Measurements from ENCODE around the gene SLC35F6.
A peak's percentile ranks its signal among the peaks of the same experiment; 100 is the strongest.

SLC35F6 gene

GRCh38 chr2:26764078-26764887 is at the start of gene SLC35F6:
TSS of gene SLC35F6 (plus strand) at chr2:26764284. CDS start at chr2:26764350, 66 bp downstream.
- H3K4me3 ChIP-seq (ENCODE audit: low read length), result peak within 1 kb of the TSS; percentile 95
- no peak for TF ChIP-seq CTCF (IDR thresholded peaks at IDR 0.05; ENCODE audit: insufficient read depth, low read depth, low read length, missing control alignments)

GRCh38 chr2:26715528-26716270 is 48.4 kb upstream of the SLC35F6 start:
- DNase-seq (ENCODE audit: low read depth), result no peak
- TF ChIP-seq CTCF (IDR thresholded peaks at IDR 0.05; ENCODE audit: insufficient read depth, low read depth, low read length, missing control alignments), result no peak
- no peak overlapping the region for H3K4me3 ChIP-seq (ENCODE audit: low read length)

More at GRCh38 chr2:26764078-26764887, at the start of gene SLC35F6:
- DNase-seq (ENCODE audit: low read depth), result peak; percentile 78

- TF ChIP-seq CTCF (IDR thresholded peaks at IDR 0.05; ENCODE audit: insufficient read depth, low read depth, low read length, missing control alignments), result no peak
- no peak for DNase-seq (ENCODE audit: low read depth)
- H3K4me3 ChIP-seq (ENCODE audit: low read length), result no peak overlapping the region
Observed at GRCh38 chr2:26716340-26716739, 47.7 kb upstream of the SLC35F6 start.

GRCh38 chr2:26716769-26717168 is 47.3 kb upstream of the SLC35F6 start:
- no peak for TF ChIP-seq CTCF (IDR thresholded peaks at IDR 0.05; ENCODE audit: insufficient read depth, low read depth, low read length, missing control alignments)
- DNase-seq (ENCODE audit: low read depth), result no peak

GRCh38 chr2:26717362-26717761 is 46.7 kb upstream of the SLC35F6 start:
- TF ChIP-seq CTCF (IDR thresholded peaks at IDR 0.05; ENCODE audit: insufficient read depth, low read depth, low read length, missing control alignments), result no peak
- no peak for DNase-seq (ENCODE audit: low read depth)
- H3K4me3 ChIP-seq (ENCODE audit: low read length), result no peak overlapping the region

More at GRCh38 chr2:26716769-26717168, 47.3 kb upstream of the SLC35F6 start:
- no peak overlapping the region for H3K4me3 ChIP-seq (ENCODE audit: low read length)

GRCh38 chr2:26718949-26719686 is 45.0 kb upstream of the SLC35F6 start:
- TF ChIP-seq CTCF (IDR thresholded peaks at IDR 0.05; ENCODE audit: insufficient read depth, low read depth, low read length, missing control alignments), result no peak
- no peak overlapping the region for H3K4me3 ChIP-seq (ENCODE audit: low read length)
- no peak for DNase-seq (ENCODE audit: low read depth)
